PC-3 (cell line): Measurements from ENCODE around the gene GAMT. TPM values are rescaled to one million over a fixed set of nuclear protein-coding genes. Genes with fewer than 3 reads are reported as not detected.
A peak's percentile ranks its signal among the peaks of the same experiment; 100 is the strongest.

ENCODE experiments used
- ATAC-seq: fragments of 200-7000 bp; cut with Tn5 transposase; 2 replicates; pipeline ENCODE4 v1.9.1; 2020; ENCODE audit warnings: mild to moderate bottlenecking, moderate library complexity
- BruUV-seq: library from RNA; stranded (reverse); fragments of 400-500 nt; replicated peaks from 2 replicates; lab custom pipeline; 2021; lab: Mats Ljungman, UMichigan
- CTCF ChIA-PET: fragments of 300-600 bp; sonication (Branson Sonifier 250); formaldehyde crosslinking; loops from one replicate; lab custom pipeline; 2022; ENCODE audit warnings: antibody characterized with exemption; lab: Charles Lee
- POLR2A ChIA-PET: fragments of 300-600 bp; sonication (Branson Sonifier 250); formaldehyde crosslinking; loops from one replicate; lab custom pipeline; 2022; ENCODE audit warnings: antibody characterized with exemption; ENCODE audit not compliant: unreplicated experiment; lab: Charles Lee
- DNase-seq: peaks from one replicate; pipeline ENCODE4 v3.0.0-alpha.2; 2015
- H2AFZ ChIP-seq: fragments of 300-600 bp; sonication (generic); 2 replicates; pipeline ENCODE4 v1.6.0; 2016; ENCODE audit warnings: antibody characterized with exemption, low read length
- H3F3A ChIP-seq: fragments of 300-600 bp; sonication (generic); one replicate; pipeline ENCODE4 v1.6.0; 2017; ENCODE audit warnings: antibody characterized with exemption, low read length, control low read depth, mild to moderate bottlenecking; ENCODE audit not compliant: unreplicated experiment
- H3K27ac ChIP-seq: fragments of 300-600 bp; sonication (generic); 2 replicates; pipeline ENCODE4 v1.5.1; 2016; ENCODE audit warnings: mild to moderate bottlenecking, low read length
- H3K27me3 ChIP-seq: fragments of 300-600 bp; sonication (generic); 2 replicates; pipeline ENCODE4 v1.6.1; 2016; ENCODE audit warnings: low read length, mixed read lengths
- H3K36me3 ChIP-seq: fragments of 300-600 bp; sonication (generic); 2 replicates; pipeline ENCODE4 v1.6.1; 2016; ENCODE audit warnings: low read depth, mixed run types, low read length, mixed read lengths
- H3K4me1 ChIP-seq: fragments of 300-600 bp; sonication (generic); 2 replicates; pipeline ENCODE4 v1.5.1; 2016; ENCODE audit warnings: low read length; ENCODE audit not compliant: insufficient read depth
- H3K4me2 ChIP-seq: fragments of 300-600 bp; sonication (generic); 2 replicates; pipeline ENCODE4 v1.6.0; 2016; ENCODE audit warnings: low read length
- H3K4me3 ChIP-seq: fragments of 300-600 bp; sonication (generic); 2 replicates; pipeline ENCODE4 v1.5.1; 2016; ENCODE audit warnings: mild to moderate bottlenecking, low read length, mixed read lengths
- H3K79me2 ChIP-seq: fragments of 300-600 bp; sonication (generic); 2 replicates; pipeline ENCODE4 v1.6.1; 2017; ENCODE audit warnings: low read length, mixed read lengths
- H3K9ac ChIP-seq: fragments of 300-600 bp; sonication (generic); 2 replicates; pipeline ENCODE4 v1.6.0; 2016; ENCODE audit warnings: mild to moderate bottlenecking, low read length
- H3K9me2 ChIP-seq: fragments of 300-600 bp; sonication (generic); replicated peaks from 2 replicates; pipeline ENCODE4 v1.6.1; 2016; ENCODE audit warnings: mixed run types, low read length, mixed read lengths
- H3K9me3 ChIP-seq: fragments of 300-600 bp; sonication (generic); 2 replicates; pipeline ENCODE4 v1.6.1; 2016; ENCODE audit warnings: low read length, mixed read lengths
- H4K20me1 ChIP-seq: fragments of 300-600 bp; sonication (generic); 2 replicates; pipeline ENCODE4 v1.6.1; 2016; ENCODE audit warnings: low read length, mixed read lengths
- CTCF ChIP-seq: fragments of 300-600 bp; sonication (generic); conservative IDR thresholded peaks from 2 replicates; pipeline ENCODE4 v1.5.1; 2017; ENCODE audit warnings: antibody characterized with exemption, low read depth, mild to moderate bottlenecking, low read length
- EZH2 ChIP-seq: fragments of 300-600 bp; sonication (generic); IDR thresholded peaks from one replicate; pipeline ENCODE4 v1.6.1; 2017; ENCODE audit warnings: antibody characterized with exemption, mild to moderate bottlenecking, low read length; ENCODE audit not compliant: unreplicated experiment
- EZH2phosphoT487 ChIP-seq: fragments of 300-600 bp; sonication (generic); IDR thresholded peaks from 2 replicates; pipeline ENCODE4 v1.6.1; 2018; ENCODE audit warnings: mild to moderate bottlenecking, antibody characterized with exemption, low read length, borderline replicate concordance
- intact Hi-C: fragments of 100-400 bp; cut with micrococcal nuclease; formaldehyde crosslinking; loops from 2 replicates; pipeline ENCODE4 v1.9.0; 2023
- total RNA-seq: library from RNA; depleted of rRNA; stranded (reverse); fragments of >200 nt; gene quantifications from 2 replicates; pipeline ENCODE4 v1.2.3, GENCODE V29; 2014

The GAMT gene
- total RNA-seq, 1 experiment from 2014 or later: 75.6 TPM

GRCh38 chr19:1431759-1432506, 30.6 kb upstream of the GAMT start:
- Histone ChIP-seq H2AFZ (no peak overlapping the region), H3K4me2 (no peak overlapping the region), H3K9me3 (no peaks in the 10 kb centered on the region), H4K20me1 (no peaks in the 10 kb centered on the region), H3K36me3 (no peaks in the 10 kb centered on the region; the same call in 1 of the 2 replicates), H3K9ac (no peak overlapping the region), H3K27me3 (no peaks in the 10 kb centered on the region), H3K27ac (no peak overlapping the region), H3K4me3 (no peak overlapping the region), H3K79me2 (no peaks in the 10 kb centered on the region), H3F3A (no peaks in the 10 kb centered on the region), H3K4me1 (no peaks in the 10 kb centered on the region), H3K9me2 (no peaks in the 10 kb centered on the region)
- DNase-seq: no peak
- CTCF ChIA-PET: no interaction called here
- no peak for TF ChIP-seq EZH2phosphoT487
- TF ChIP-seq EZH2: no peak
- TF ChIP-seq CTCF: no peak
- ATAC-seq: no peak
- intact Hi-C loops: no loop called here
- POLR2A ChIA-PET: no interaction called here
- BruUV-seq: no TSS peak

DNA sequence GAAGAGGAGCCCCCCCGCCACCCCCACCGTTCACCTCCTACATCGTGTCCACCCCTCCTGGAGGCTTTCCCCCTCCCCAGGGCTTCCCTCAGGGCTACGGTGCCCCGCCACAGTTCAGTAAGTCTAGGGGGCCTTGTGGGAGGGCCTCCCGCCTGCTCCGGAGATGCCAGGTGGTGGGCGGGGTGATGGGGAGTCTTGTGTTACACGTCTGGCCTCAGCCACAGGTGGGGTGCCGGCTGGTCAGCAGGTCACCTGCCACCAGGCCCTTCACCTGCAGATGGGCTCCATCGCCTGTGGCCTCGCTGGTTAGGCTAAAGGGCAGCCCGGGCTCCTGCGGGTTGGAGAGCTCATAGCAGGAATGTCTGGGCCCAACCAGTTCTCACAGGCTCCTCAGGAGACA, 28.9 kb upstream of the GAMT start:
- no peaks in the 10 kb centered on the region for H3K9me2 ChIP-seq
- H3K36me3 ChIP-seq: peaks cover 10% of the 10 kb centered on the region; the same call in 1 of the 2 replicates
- H3K27me3 ChIP-seq: no peaks in the 10 kb centered on the region
- no peak overlapping the region for H2AFZ ChIP-seq
- ChIA-PET POLR2A (no interaction called here), CTCF (no interaction called here)
- H3K27ac ChIP-seq: no peak overlapping the region
- no peak for DNase-seq
- intact Hi-C loops: no loop called here
- no peak overlapping the region for H3K9ac ChIP-seq
- no peaks in the 10 kb centered on the region for H3K9me3 ChIP-seq
- no peak overlapping the region for H3K4me3 ChIP-seq
- H3K4me2 ChIP-seq: no peak overlapping the region
- no peaks in the 10 kb centered on the region for H3K4me1 ChIP-seq
- no peak for ATAC-seq
- TF ChIP-seq EZH2 (no peak), EZH2phosphoT487 (no peak), CTCF (no peak)
- no TSS peak for BruUV-seq
- H3F3A ChIP-seq: no peaks in the 10 kb centered on the region
- no peaks in the 10 kb centered on the region for H4K20me1 ChIP-seq
- no peaks in the 10 kb centered on the region for H3K79me2 ChIP-seq

DNA sequence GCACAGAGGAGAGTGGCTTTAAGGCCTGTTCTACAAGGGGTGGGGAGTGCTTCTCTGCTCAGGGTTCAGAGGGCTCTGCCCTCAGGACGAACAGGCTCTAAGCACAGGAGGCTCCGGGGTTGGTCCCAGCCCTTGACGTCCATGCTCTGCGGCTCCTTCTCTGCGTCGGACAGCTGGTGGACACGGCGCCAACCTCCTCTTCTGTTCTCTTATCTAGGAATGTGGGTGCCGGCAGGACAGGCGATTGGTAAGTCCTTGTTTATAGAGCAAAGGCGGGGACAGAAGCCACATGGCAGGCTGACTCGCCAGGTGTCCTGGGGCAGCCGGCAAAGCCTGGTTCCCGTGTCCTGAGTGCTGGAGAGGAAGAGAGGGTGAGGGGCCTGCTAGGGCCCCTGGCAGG, 28.4 kb upstream of the GAMT start:
- ATAC-seq (peak; percentile 38), DNase-seq (no peak)
- H3K4me1 ChIP-seq: no peaks in the 10 kb centered on the region
- POLR2A ChIA-PET: no interaction called here
- H3K27me3 ChIP-seq: no peaks in the 10 kb centered on the region
- no peaks in the 10 kb centered on the region for H3K9me2 ChIP-seq
- TF ChIP-seq CTCF: no peak
- H3K9ac ChIP-seq: no peak overlapping the region
- no TSS peak for BruUV-seq
- no peaks in the 10 kb centered on the region for H3K9me3 ChIP-seq
- H3K79me2 ChIP-seq: no peaks in the 10 kb centered on the region
- peaks cover 13% of the 10 kb centered on the region; the same call in 1 of the 2 replicates for H3K36me3 ChIP-seq
- no peaks in the 10 kb centered on the region for H4K20me1 ChIP-seq
- intact Hi-C loops: no loop called here
- no peak overlapping the region for H3K4me3 ChIP-seq
- H3K4me2 ChIP-seq: no peak overlapping the region
- no peak overlapping the region for H2AFZ ChIP-seq
- H3K27ac ChIP-seq: no peak overlapping the region
- H3F3A ChIP-seq: no peaks in the 10 kb centered on the region
- CTCF ChIA-PET: no interaction called here
